GM18526 (cell line): ENCODE results near the gene CAPZB.

Source experiments
- POLR2A ChIP-seq: IDR thresholded peaks from 3 replicates; pipeline ENCODE4 v1.6.1; 2011; ENCODE audit not compliant: insufficient read length; ENCODE audit errors: extremely low read depth

Gene CAPZB

GRCh38 chr1:19460535-19461219, 24.7 kb downstream of the CAPZB start:
- TF ChIP-seq POLR2A = no peak

- TF ChIP-seq POLR2A = no peak
Measured at GRCh38 chr1:19458815-19459417, 26.4 kb downstream of the CAPZB start.

GRCh38 chr1:19457607-19458006, 27.7 kb downstream of the CAPZB start:
- TF ChIP-seq POLR2A = no peak

GRCh38 chr1:19456968-19457441, 28.3 kb downstream of the CAPZB start:
- no peak for TF ChIP-seq POLR2A

- no peak for TF ChIP-seq POLR2A
Measured at GRCh38 chr1:19455353-19455752, 30.0 kb downstream of the CAPZB start.

GRCh38 chr1:19454265-19455146, 30.8 kb downstream of the CAPZB start:
- TF ChIP-seq POLR2A = no peak

GRCh38 chr1:19453741-19454201, 31.6 kb downstream of the CAPZB start:
- no peak for TF ChIP-seq POLR2A

- TF ChIP-seq POLR2A = no peak
Measured at GRCh38 chr1:19452221-19452663, 33.1 kb downstream of the CAPZB start.

- no peak for TF ChIP-seq POLR2A
Measured at GRCh38 chr1:19450811-19451515, 34.4 kb downstream of the CAPZB start.

- TF ChIP-seq POLR2A = no peak
Measured at GRCh38 chr1:19449454-19450228, 35.7 kb downstream of the CAPZB start.

GRCh38 chr1:19448491-19449439, 36.6 kb downstream of the CAPZB start:
- TF ChIP-seq POLR2A = no peak

- TF ChIP-seq POLR2A = no peak
Measured at GRCh38 chr1:19447550-19447949, 37.8 kb downstream of the CAPZB start.
